Activated T-cell treated with anti-CD3 and anti-CD28 coated beads, Interleukin-2, amount 50 U/mL, for 1 hour (primary cell): ENCODE results near the gene SLCO4A1.

Experiments used
- DNase-seq: peaks from one replicate; pipeline ENCODE4 v3.0.0-alpha.2; 2020

Gene SLCO4A1

GRCh38 chr20:62652894-62653305 lies 10.6 kb downstream of the SLCO4A1 start:
- no peak for DNase-seq

- no peak for DNase-seq
Measured at GRCh38 chr20:62653373-62653772, 11.1 kb downstream of the SLCO4A1 start.

GRCh38 chr20:62653951-62654685 lies 11.8 kb downstream of the SLCO4A1 start:
- DNase-seq: no peak

- no peak for DNase-seq
Measured at GRCh38 chr20:62655282-62656196, 13.2 kb downstream of the SLCO4A1 start.

GRCh38 chr20:62656197-62656918 lies 14.1 kb downstream of the SLCO4A1 start:
- DNase-seq: no peak

- DNase-seq: no peak
Measured at GRCh38 chr20:62656919-62657588, 14.8 kb downstream of the SLCO4A1 start.

- DNase-seq: no peak
Measured at GRCh38 chr20:62657589-62657942, 15.3 kb downstream of the SLCO4A1 start.

GRCh38 chr20:62657956-62658355 lies 15.7 kb downstream of the SLCO4A1 start:
- no peak for DNase-seq

GRCh38 chr20:62658593-62659178 lies 16.4 kb downstream of the SLCO4A1 start:
- no peak for DNase-seq

GRCh38 chr20:62659488-62660239 lies 17.4 kb downstream of the SLCO4A1 start:
- DNase-seq: no peak

GRCh38 chr20:62660240-62660615 lies 17.9 kb downstream of the SLCO4A1 start:
- DNase-seq: no peak

- DNase-seq: no peak
Measured at GRCh38 chr20:62660768-62661167, 18.5 kb downstream of the SLCO4A1 start.

- DNase-seq: no peak
Measured at GRCh38 chr20:62661647-62662046, 19.3 kb downstream of the SLCO4A1 start.

- no peak for DNase-seq
Measured at GRCh38 chr20:62662422-62662821, 20.1 kb downstream of the SLCO4A1 start.

GRCh38 chr20:62663145-62664018 lies 21.1 kb downstream of the SLCO4A1 start:
- no peak for DNase-seq

- no peak for DNase-seq
Measured at GRCh38 chr20:62664019-62664971, 22.0 kb downstream of the SLCO4A1 start.

- no peak for DNase-seq
Measured at GRCh38 chr20:62665153-62665754, 23.0 kb downstream of the SLCO4A1 start.

- DNase-seq: no peak
Measured at GRCh38 chr20:62665826-62666735, 23.8 kb downstream of the SLCO4A1 start.
